Measurements from ENCODE around the gene UGT1A10.

The UGT1A10 gene

GRCh38 chr2:233789554-233789953 is 153.3 kb downstream of the UGT1A10 start:
- no peak for DNase-seq

DNA sequence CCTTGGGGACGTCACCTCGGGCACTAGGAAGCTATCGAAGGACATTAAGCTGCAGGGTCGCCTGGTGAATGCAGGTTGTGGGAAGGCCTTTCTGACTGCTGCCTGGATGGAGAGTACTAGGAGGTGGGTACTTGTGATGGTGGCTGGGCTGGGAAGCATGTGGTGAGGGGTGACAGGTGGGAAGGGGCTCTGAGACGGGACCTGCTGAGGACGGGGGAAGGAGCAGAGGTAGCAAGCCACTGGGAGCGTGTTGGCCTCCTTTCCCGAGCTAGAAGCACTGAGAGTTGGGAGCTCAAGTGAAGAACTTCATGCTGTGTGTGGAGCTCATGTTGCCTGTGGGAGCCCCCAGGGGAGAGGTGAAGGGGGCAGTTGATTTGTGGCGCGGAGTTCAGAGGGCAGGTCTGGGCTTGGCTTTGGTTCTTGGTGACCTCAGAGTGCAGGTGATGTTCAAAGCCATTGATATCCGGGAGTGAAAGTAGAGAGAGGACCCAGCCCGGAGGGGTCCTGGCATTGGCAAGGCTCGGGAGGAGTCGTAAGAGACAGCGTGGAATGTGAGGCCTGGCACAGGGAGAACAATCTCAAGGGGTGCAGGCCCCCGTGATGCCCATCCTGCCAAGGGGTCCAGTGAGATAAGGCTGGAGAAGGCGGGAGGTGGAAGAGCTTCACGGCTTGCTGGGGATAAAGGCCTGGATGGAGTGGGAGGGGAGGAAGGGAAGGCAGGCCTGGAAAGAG is 155.1 kb downstream of the UGT1A10 start:
- DNase-seq = no peak

GRCh38 chr2:233791883-233792329 is 155.7 kb downstream of the UGT1A10 start:
- no peak for DNase-seq

GRCh38 chr2:233792720-233793119 is 156.5 kb downstream of the UGT1A10 start:
- DNase-seq = no peak

- DNase-seq = no peak
Observed at GRCh38 chr2:233793465-233794127, 157.3 kb downstream of the UGT1A10 start.

DNA sequence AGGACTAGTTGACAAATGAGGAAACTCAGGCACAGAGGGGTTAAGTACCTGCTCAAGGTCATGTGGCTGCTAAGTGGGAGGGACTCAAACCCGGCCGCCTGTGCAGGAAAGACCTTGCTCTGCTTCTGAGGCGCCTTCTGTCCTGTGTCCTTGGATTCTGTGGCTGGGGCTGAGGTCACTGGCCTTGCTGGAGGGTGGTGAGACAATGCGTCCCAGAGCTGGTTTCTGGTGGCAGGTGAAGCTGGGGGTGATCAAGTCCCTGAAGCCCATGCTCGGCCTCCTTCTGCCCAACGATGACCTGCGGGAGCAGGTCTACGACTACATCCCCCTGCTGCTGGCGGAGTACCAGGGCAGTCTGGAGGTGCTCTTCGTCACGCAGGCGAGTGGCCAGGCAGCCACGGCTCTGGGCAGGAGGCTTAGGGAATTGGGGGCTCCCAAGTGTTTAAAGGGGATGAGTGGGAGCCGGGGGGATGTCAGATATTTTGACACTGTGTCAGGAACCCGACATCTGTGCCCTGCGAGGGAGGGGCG is 157.9 kb downstream of the UGT1A10 start:
- DNase-seq = no peak

DNA sequence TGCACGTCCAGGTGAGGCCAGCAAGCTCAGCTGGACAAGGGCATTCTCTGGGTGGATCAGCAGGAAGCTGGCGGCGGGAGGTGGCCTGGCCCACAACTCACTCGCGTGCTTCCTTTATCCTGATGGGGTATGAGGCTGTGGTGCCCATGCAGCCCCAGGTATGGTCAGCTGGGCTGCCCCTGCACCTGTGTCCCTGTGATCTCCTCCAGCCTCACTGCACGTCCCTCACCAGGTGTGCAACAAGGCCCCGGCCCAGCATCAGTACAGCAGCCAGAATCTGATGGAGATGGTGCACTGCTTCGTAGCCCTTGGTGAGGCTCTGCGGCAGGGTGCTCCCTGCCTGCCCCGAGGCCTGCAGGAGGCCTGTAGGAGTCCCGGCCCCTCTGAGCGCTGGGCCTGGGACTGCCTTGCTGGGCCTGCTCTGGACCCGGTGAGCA is 159.5 kb downstream of the UGT1A10 start:
- DNase-seq = no peak

GRCh38 chr2:233796254-233796653 is 160.0 kb downstream of the UGT1A10 start:
- no peak for DNase-seq

DNA sequence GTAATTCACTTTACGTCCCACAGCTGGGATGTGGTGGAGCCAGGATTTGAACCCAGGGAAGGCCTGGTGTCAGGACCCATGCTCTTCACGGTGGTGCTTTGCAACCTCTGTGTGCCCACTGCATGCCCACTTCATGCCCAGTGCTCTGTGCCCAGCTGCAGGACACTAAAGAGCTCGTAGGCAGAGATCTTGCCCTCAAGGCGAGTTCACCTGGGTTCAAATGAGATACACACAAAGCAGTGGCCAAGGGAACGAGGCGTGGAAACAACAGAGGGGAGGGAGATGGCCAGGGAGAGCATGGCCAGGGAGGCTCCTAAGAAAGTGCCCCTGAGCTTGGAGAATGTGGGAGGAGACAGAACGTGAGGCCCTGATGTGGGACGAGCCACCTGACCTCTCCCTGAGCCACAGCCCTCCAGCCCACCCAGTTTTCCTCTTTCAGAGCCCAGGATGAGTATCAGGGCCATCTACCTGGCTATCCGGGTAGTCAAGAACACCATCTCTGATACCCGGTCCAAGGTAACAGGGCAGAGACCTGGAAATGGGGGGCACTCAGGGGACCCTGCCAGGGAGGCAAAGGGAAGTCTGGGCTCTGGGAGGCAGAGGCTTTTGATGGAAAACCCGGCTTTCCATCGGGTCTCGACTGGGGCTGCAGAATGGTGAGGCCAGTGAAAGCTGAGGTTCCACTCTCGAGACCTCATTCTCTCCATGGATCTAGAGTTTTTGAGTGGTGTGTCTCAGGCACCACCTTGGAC is 162.3 kb downstream of the UGT1A10 start:
- DNase-seq = no peak

DNA sequence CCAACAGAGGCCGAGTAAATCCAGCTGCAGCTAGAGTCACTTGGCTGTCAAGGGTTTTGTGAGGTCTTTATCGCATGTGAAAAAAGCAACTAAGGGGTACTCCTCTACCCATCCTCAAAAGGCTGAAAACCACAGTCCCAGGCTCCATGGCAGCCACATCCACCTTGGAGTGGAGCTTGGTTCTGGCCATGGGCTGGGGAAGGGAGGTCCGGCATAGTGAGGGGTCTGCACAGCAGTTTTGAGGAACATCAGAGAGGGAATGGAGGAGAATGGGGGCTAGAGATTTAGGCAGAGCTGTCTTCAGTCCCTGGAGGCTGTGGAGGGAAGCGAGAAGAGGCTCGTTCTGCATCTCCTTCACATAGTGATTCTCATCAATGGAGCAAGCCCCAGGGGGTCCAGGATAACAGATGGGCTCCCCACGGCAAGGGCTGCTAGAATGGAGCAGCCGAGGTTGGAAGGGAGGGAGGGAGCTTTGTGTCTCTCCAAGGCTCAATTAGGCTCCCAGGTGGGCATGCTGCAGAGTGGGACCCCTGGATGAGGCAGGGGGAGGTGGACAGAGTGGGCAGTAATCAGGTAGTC is 162.9 kb downstream of the UGT1A10 start:
- no peak for DNase-seq

- DNase-seq = no peak
Observed at GRCh38 chr2:233799716-233800115, 163.5 kb downstream of the UGT1A10 start.

GRCh38 chr2:233800208-233800607 is 164.0 kb downstream of the UGT1A10 start:
- no peak for DNase-seq

- DNase-seq = no peak
Observed at GRCh38 chr2:233801357-233802131, 165.3 kb downstream of the UGT1A10 start.

GRCh38 chr2:233802132-233802815 is 166.0 kb downstream of the UGT1A10 start:
- DNase-seq = no peak

GRCh38 chr2:233803292-233803911 is 167.2 kb downstream of the UGT1A10 start:
- DNase-seq = no peak

GRCh38 chr2:233803994-233804393 is 167.7 kb downstream of the UGT1A10 start:
- no peak for DNase-seq

GRCh38 chr2:233807215-233807865 is 171.1 kb downstream of the UGT1A10 start:
- no peak for DNase-seq

- DNase-seq = no peak
Observed at GRCh38 chr2:233807966-233808935, 172.0 kb downstream of the UGT1A10 start.

DNA sequence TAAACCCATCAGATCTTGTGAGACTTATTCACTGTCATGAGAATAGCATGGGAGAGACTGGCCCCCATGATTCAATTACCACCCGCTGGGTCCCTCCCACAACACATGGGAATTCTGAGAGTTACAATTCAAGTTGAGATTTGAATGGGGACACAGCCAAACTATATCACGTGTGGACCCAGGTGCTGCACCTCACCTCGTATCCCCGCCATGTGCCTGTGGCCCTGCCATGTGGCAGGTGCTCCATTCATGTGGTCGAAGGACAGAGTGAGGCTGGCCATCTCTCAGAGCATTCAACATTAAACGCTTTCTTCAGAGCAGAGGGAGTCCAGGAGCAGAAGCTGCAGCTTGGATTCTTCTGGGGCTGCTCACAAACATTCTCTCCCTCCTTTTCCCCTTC is 174.1 kb downstream of the UGT1A10 start:
- DNase-seq = no peak

Measured in stimulated activated CD4-positive, alpha-beta T cell treated with anti-CD3 and anti-CD28 coated beads, Interleukin-2, amount 100 ng/mL, for 48 hours (primary cell).